Upper lobe of left lung (tissue), 4 donors: ENCODE data around the gene MAGT1.

Experiments
- EP300 ChIP-seq, 4 donors: sonication (generic); formaldehyde crosslinking; IDR thresholded peaks; one replicate each; pipeline ENCODE4 v1.5.1; 2017; ENCODE audit warnings: antibody characterized with exemption in 4 of 4, control low read depth in 2 of 4
- POLR2A ChIP-seq, 4 donors: fragments of 450-650 bp; IDR thresholded peaks; one replicate each; pipeline ENCODE4 v1.5.1; 2016 to 2017; ENCODE audit warnings: antibody characterized with exemption in 4 of 4, mild to moderate bottlenecking in 2 of 4
- POLR2AphosphoS5 ChIP-seq, 2 donors: sonication (generic); formaldehyde crosslinking; IDR thresholded peaks; one replicate each; pipeline ENCODE4 v1.5.1; 2017; ENCODE audit warnings: antibody characterized with exemption in 2 of 2
- TF ChIP-seq, protein P1 (sequence below), 6 experiments: fragments of 450-650 bp in 4 of 6; fragments of 200-600 bp in 2 of 6; sonication (generic) in 2 of 6; IDR thresholded peaks; one replicate each; pipeline ENCODE4 v1.5.1; 2016 to 2019; ENCODE audit warnings: antibody characterized with exemption in 6 of 6

DNA sequence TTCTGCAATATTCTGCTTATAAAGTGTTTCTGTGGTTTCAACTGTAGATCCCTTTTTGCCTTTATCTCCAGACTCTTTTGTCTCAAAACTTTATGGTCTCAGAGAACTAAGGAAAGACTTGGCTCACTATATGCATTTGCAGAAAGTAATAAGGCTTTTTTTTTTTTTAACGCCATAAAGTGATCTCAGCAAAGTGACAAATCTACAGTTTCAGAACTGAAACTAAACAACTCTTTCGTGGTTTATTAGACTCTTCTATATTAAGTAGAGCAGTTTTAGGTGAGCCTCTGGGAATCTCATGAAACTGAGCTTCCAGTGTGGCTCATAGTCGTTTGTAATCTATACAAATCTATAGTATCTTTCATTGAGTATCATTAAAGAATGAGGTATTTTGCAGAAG lies 30.5 kb upstream of the MAGT1 start:
- TF ChIP-seq, protein P1, sequence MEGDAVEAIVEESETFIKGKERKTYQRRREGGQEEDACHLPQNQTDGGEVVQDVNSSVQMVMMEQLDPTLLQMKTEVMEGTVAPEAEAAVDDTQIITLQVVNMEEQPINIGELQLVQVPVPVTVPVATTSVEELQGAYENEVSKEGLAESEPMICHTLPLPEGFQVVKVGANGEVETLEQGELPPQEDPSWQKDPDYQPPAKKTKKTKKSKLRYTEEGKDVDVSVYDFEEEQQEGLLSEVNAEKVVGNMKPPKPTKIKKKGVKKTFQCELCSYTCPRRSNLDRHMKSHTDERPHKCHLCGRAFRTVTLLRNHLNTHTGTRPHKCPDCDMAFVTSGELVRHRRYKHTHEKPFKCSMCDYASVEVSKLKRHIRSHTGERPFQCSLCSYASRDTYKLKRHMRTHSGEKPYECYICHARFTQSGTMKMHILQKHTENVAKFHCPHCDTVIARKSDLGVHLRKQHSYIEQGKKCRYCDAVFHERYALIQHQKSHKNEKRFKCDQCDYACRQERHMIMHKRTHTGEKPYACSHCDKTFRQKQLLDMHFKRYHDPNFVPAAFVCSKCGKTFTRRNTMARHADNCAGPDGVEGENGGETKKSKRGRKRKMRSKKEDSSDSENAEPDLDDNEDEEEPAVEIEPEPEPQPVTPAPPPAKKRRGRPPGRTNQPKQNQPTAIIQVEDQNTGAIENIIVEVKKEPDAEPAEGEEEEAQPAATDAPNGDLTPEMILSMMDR (IDR thresholded peaks at IDR 0.05), result no peak
- no peak for TF ChIP-seq POLR2A (IDR thresholded peaks at IDR 0.05)
- no peak for TF ChIP-seq EP300 (IDR thresholded peaks at IDR 0.05)
- no peak for TF ChIP-seq POLR2AphosphoS5 (IDR thresholded peaks at IDR 0.05)
